ENCODE results near the gene SCO1.

GRCh38 chr17:10657879-10658278 is 39.5 kb downstream of the SCO1 start:
- TF ChIP-seq CTCF (IDR thresholded peaks at IDR 0.05 in 2 of 3, conservative IDR thresholded peaks at IDR 0.05 in 1 of 3; ENCODE audit: control insufficient read depth in 2 of 3, extremely low read depth in 1 of 3, insufficient read depth in 1 of 3, low read depth in 3 of 3, low read length in 3 of 3) (no peak), ASH2L (IDR thresholded peaks at IDR 0.05; ENCODE audit: borderline replicate concordance, low read depth) (no peak)

Data from GM12878 (cell line).